WTC11 (cell line): ENCODE data around the gene MIER2. TPM values are rescaled to one million over a fixed set of nuclear protein-coding genes. Genes with fewer than 3 reads are reported as not detected.

Experiments used
- ATAC-seq: fragments of 200-7000 bp; cut with Tn5 transposase; 2 replicates; pipeline ENCODE4 v1.10.0; 2021; ENCODE audit warnings: mild to moderate bottlenecking, moderate library complexity
- CTCF ChIA-PET: fragments of 300-600 bp; sonication (Branson Sonifier 250); formaldehyde crosslinking; loops from one replicate; lab custom pipeline; 2021; ENCODE audit warnings: antibody characterized with exemption; lab: Charles Lee
- POLR2A ChIA-PET: fragments of 350-600 bp; sonication (Branson Sonifier 250); formaldehyde crosslinking; loops from one replicate; lab custom pipeline; 2021; ENCODE audit warnings: antibody characterized with exemption; lab: Charles Lee
- DNase-seq: peaks from one replicate; pipeline ENCODE4 v3.0.0; 2021; ENCODE audit warnings: low spot score
- H3K27ac Mint-ChIP-seq: 2 replicates; pipeline ENCODE4 v1.8.0; 2021; ENCODE audit warnings: mixed read lengths
- H3K27me3 Mint-ChIP-seq: 2 replicates; pipeline ENCODE4 v1.8.0; 2021; ENCODE audit warnings: low read depth, mild to moderate bottlenecking, moderate library complexity, mixed read lengths
- H3K36me3 Mint-ChIP-seq: 2 replicates; pipeline ENCODE4 v1.8.0; 2021; ENCODE audit warnings: mixed read lengths
- H3K4me1 Mint-ChIP-seq: 2 replicates; pipeline ENCODE4 v1.8.0; 2022; ENCODE audit warnings: mixed read lengths
- H3K4me3 Mint-ChIP-seq: 2 replicates; pipeline ENCODE4 v1.8.0; 2021; ENCODE audit warnings: mild to moderate bottlenecking, moderate library complexity, mixed read lengths
- H3K9me3 Mint-ChIP-seq: 2 replicates; pipeline ENCODE4 v1.8.0; 2021; ENCODE audit warnings: mixed read lengths
- ESRRA ChIP-seq: sonication (generic); formaldehyde crosslinking; IDR thresholded peaks from 2 replicates; pipeline ENCODE4 v1.8.1; 2022; ENCODE audit warnings: mild to moderate bottlenecking, missing genetic modification reagents, borderline replicate concordance
- ETV6 ChIP-seq: sonication (generic); formaldehyde crosslinking; IDR thresholded peaks from 2 replicates; pipeline ENCODE4 v1.8.1; 2022; ENCODE audit warnings: mild to moderate bottlenecking, missing genetic modification reagents
- FOXP1 ChIP-seq: sonication (generic); formaldehyde crosslinking; IDR thresholded peaks from 2 replicates; pipeline ENCODE4 v1.8.0; 2022; ENCODE audit warnings: missing genetic modification reagents, mild to moderate bottlenecking, moderate library complexity, borderline replicate concordance
- GRHL2 ChIP-seq: fragments of 250-450 bp; sonication (Bioruptor Pico); IDR thresholded peaks from 2 replicates; pipeline ENCODE4 v1.8.0; 2022; ENCODE audit warnings: mild to moderate bottlenecking, moderate library complexity; ENCODE audit not compliant: insufficient replicate concordance, severe bottlenecking
- GTF2I ChIP-seq: fragments of 250-450 bp; sonication (Bioruptor Pico); conservative IDR thresholded peaks from 2 replicates; pipeline ENCODE4 v1.4.0; 2021; ENCODE audit warnings: mild to moderate bottlenecking
- HMGA2 ChIP-seq: fragments of 250-450 bp; sonication (Bioruptor Pico); IDR thresholded peaks from 2 replicates; pipeline ENCODE4 v1.4.0; 2021; ENCODE audit warnings: mild to moderate bottlenecking, moderate library complexity
- IRF2 ChIP-seq: sonication (generic); formaldehyde crosslinking; IDR thresholded peaks from 2 replicates; pipeline ENCODE4 v1.8.0; 2022; ENCODE audit warnings: low read depth, missing genetic modification reagents, borderline replicate concordance
- MXD4 ChIP-seq: fragments of 250-450 bp; sonication (Bioruptor Pico); IDR thresholded peaks from 2 replicates; pipeline ENCODE4 v1.8.0; 2021; ENCODE audit warnings: mild to moderate bottlenecking, moderate library complexity, borderline replicate concordance
- NFE2L1 ChIP-seq: sonication (generic); formaldehyde crosslinking; IDR thresholded peaks from 2 replicates; pipeline ENCODE4 v1.8.1; 2023; ENCODE audit warnings: missing genetic modification reagents
- ZNF423 ChIP-seq: fragments of 250-450 bp; sonication (Bioruptor Pico); IDR thresholded peaks from 2 replicates; pipeline ENCODE4 v2.1.2; 2022; ENCODE audit warnings: mild to moderate bottlenecking, moderate library complexity
- ZNF671 ChIP-seq: fragments of 250-450 bp; sonication (Bioruptor Pico); IDR thresholded peaks from 2 replicates; pipeline ENCODE4 v1.8.0; 2021; ENCODE audit warnings: mild to moderate bottlenecking
- total RNA-seq: library from RNA; stranded (reverse); gene quantifications from 3 replicates; pipeline ENCODE4 v1.2.3, GENCODE V29; 2021
- TF ChIP-seq, protein P1 (sequence below): fragments of 250-450 bp; sonication (Bioruptor Pico); conservative IDR thresholded peaks from 2 replicates; pipeline ENCODE4 v1.9.0; 2021; ENCODE audit warnings: mild to moderate bottlenecking
- TF ChIP-seq, protein P2 (sequence below): sonication (generic); formaldehyde crosslinking; IDR thresholded peaks from 2 replicates; pipeline ENCODE4 v1.8.1; 2022; ENCODE audit warnings: mild to moderate bottlenecking, moderate library complexity, missing genetic modification reagents
- TF ChIP-seq, protein P3 (sequence below): sonication (generic); formaldehyde crosslinking; IDR thresholded peaks from 2 replicates; pipeline ENCODE4 v1.8.1; 2022; ENCODE audit warnings: mild to moderate bottlenecking, missing genetic modification reagents, moderate library complexity, borderline replicate concordance
- TF ChIP-seq, protein P4 (sequence below): sonication (generic); formaldehyde crosslinking; IDR thresholded peaks from 2 replicates; pipeline ENCODE4 v1.8.0; 2023; ENCODE audit warnings: mild to moderate bottlenecking, missing genetic modification reagents
- TF ChIP-seq, protein P5 (sequence below): sonication (generic); formaldehyde crosslinking; IDR thresholded peaks from 2 replicates; pipeline ENCODE4 v1.8.1; 2023; ENCODE audit warnings: mild to moderate bottlenecking, missing genetic modification reagents, moderate library complexity

The MIER2 gene
- total RNA-seq, 1 experiment from 2014 or later, result 56.3 TPM

DNA sequence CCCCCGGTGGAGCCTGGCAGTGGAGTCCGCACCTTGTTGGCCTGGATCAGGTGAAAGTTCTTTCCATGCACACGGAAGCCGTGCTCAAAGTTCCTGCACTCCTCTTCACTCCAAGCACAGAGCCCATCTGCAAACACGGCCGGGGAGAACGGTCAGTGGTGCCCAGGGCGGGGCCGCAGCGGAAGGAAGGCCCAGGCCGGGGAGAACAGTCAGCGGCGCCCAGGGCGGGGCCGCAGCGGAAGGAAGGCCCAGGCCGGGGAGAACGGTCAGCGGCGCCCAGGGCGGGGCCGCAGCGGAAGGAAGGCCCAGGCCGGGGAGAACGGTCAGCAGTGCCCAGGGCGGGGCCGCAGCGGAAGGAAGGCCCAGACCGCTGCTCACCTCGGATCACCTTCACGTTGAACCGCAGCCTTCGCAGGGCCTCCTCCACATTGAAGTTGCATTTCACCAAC lies 32.8 kb downstream of the MIER2 start (continued):
- TF ChIP-seq GTF2I (CRISPR knock-in tag) (no peak), HMGA2 (no peak), MXD4 (CRISPR knock-in tag) (no peak), ESRRA (CRISPR knock-in tag) (no peak)
- TF ChIP-seq, protein P1, sequence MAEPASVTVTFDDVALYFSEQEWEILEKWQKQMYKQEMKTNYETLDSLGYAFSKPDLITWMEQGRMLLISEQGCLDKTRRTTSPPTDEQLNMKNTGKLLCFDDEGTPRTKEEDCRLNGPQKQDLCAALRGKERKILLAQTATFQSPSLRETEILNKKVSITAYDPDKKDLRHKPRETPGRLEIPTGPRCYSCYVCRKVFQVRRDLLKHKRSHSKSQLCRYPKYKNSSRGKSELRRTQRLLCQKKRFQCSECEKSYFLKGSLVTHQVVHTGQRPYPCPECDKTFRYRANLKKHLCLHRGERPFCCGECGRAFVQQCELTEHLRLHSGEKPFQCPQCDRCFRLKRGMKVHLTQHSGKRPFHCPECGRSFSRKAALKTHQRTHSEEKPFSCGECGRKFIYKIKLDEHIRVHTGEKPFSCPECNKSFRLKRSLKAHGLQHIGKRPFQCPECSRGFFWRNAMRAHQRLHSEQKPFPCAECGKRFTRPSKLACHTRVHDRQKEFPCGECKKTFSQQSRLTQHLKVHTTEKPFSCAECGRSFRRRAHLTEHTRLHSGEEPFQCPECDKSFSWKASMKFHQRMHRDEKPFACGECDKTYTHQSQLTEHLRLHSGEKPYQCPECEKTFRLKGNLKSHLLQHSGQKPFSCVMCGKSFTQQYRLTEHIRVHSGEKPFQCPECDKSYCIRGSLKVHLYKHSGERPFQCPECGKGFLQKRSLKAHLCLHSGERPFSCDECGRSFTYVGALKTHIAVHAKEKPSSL, result no peak

DNA sequence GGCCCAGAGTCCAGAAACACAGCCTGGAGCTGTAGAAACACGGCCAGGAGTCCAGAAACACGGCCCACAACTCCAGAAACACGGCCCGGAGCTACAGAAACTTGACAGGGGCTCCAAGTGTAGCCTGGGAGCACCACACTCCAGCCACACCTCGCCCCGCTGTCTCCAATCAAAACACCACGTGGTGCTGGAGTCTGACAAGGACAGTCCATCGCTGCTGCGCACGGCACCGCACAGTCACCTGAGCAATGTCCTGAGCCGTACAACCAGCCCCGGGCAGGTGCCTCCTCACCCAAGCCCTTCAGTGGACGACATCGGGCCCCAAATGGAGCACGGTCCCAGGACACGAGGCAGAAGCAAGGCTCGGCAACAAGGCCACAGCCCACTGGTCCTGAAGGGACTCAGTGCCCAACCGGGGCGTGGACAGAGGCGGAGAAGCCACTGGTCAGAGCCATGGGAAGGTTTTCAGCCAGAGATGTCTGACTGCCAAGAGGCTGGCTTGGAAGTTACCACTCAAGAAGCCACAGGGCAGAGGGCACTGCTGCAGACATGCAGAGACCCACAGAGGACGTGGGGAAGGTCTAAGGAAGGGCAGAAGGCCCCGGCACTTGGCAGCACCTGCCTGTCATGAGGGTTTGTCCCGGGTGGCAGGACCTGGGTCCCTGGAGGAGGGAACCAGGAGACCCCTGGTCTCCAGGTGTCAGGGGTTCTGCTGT lies 33.7 kb downstream of the MIER2 start:
- CTCF ChIA-PET, result interaction anchor here (0.7 to 1.3 kb wide), 5 partner anchors 15 to 200 kb away, joined by 3 to 7 read pairs (median 3); no protein-coding TSS in a partner anchor
- POLR2A ChIA-PET, result interaction anchor here (0.8 kb wide), 1 partner anchor 16 kb away, joined by 3 read pairs; no protein-coding TSS in a partner anchor
- H3K4me1 Mint-ChIP-seq, result no peaks in the 10 kb centered on the region
- H3K9me3 Mint-ChIP-seq, result no peaks in the 10 kb centered on the region
- H3K27me3 Mint-ChIP-seq, result no peaks in the 10 kb centered on the region
- H3K4me3 Mint-ChIP-seq, result no peak overlapping the region
- TF ChIP-seq, protein P2, sequence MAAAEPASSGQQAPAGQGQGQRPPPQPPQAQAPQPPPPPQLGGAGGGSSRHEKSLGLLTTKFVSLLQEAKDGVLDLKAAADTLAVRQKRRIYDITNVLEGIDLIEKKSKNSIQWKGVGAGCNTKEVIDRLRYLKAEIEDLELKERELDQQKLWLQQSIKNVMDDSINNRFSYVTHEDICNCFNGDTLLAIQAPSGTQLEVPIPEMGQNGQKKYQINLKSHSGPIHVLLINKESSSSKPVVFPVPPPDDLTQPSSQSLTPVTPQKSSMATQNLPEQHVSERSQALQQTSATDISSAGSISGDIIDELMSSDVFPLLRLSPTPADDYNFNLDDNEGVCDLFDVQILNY (CRISPR knock-in tag), result no peak
- TF ChIP-seq, protein P3, sequence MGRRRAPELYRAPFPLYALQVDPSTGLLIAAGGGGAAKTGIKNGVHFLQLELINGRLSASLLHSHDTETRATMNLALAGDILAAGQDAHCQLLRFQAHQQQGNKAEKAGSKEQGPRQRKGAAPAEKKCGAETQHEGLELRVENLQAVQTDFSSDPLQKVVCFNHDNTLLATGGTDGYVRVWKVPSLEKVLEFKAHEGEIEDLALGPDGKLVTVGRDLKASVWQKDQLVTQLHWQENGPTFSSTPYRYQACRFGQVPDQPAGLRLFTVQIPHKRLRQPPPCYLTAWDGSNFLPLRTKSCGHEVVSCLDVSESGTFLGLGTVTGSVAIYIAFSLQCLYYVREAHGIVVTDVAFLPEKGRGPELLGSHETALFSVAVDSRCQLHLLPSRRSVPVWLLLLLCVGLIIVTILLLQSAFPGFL, result no peak
- TF ChIP-seq ETV6 (CRISPR knock-in tag), result no peak
- no peak for TF ChIP-seq FOXP1
- TF ChIP-seq, protein P4, sequence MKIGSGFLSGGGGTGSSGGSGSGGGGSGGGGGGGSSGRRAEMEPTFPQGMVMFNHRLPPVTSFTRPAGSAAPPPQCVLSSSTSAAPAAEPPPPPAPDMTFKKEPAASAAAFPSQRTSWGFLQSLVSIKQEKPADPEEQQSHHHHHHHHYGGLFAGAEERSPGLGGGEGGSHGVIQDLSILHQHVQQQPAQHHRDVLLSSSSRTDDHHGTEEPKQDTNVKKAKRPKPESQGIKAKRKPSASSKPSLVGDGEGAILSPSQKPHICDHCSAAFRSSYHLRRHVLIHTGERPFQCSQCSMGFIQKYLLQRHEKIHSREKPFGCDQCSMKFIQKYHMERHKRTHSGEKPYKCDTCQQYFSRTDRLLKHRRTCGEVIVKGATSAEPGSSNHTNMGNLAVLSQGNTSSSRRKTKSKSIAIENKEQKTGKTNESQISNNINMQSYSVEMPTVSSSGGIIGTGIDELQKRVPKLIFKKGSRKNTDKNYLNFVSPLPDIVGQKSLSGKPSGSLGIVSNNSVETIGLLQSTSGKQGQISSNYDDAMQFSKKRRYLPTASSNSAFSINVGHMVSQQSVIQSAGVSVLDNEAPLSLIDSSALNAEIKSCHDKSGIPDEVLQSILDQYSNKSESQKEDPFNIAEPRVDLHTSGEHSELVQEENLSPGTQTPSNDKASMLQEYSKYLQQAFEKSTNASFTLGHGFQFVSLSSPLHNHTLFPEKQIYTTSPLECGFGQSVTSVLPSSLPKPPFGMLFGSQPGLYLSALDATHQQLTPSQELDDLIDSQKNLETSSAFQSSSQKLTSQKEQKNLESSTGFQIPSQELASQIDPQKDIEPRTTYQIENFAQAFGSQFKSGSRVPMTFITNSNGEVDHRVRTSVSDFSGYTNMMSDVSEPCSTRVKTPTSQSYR (CRISPR knock-in tag), result no peak
- no peak for TF ChIP-seq IRF2 (CRISPR knock-in tag)
- TF ChIP-seq ZNF671 (CRISPR knock-in tag), result no peak
- TF ChIP-seq GRHL2 (CRISPR knock-in tag), result no peak
- no peak for TF ChIP-seq ZNF423 (CRISPR knock-in tag)
- TF ChIP-seq, protein P5, sequence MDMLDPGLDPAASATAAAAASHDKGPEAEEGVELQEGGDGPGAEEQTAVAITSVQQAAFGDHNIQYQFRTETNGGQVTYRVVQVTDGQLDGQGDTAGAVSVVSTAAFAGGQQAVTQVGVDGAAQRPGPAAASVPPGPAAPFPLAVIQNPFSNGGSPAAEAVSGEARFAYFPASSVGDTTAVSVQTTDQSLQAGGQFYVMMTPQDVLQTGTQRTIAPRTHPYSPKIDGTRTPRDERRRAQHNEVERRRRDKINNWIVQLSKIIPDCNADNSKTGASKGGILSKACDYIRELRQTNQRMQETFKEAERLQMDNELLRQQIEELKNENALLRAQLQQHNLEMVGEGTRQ (CRISPR knock-in tag), result no peak
- no peak for TF ChIP-seq NFE2L1
- H3K27ac Mint-ChIP-seq, result peak overlapping the region; percentile 20; the same call in 1 of the 2 replicates
- H3K36me3 Mint-ChIP-seq, result peaks cover 40% of the 10 kb centered on the region
- DNase-seq (no peak), ATAC-seq (no peak)
